Common myeloid progenitor, CD34-positive (primary cell): Measurements from ENCODE around the gene TTC8. TPM values are rescaled to one million over a fixed set of nuclear protein-coding genes. Genes with fewer than 3 reads are reported as not detected.
"Not testable (repeated sequence)": the region's sequence is repeated elsewhere in the genome, so short reads cannot be mapped to it uniquely, and the experiment has no call there.

ENCODE experiments used
- CTCF ChIA-PET: fragments of 350-600 bp; sonication (Branson Sonifier 250); formaldehyde crosslinking; loops from one replicate; lab custom pipeline; 2021; ENCODE audit warnings: antibody characterized with exemption; lab: Charles Lee
- POLR2A ChIA-PET: fragments of 350-600 bp; sonication (Branson Sonifier 250); formaldehyde crosslinking; loops from one replicate; lab custom pipeline; 2021; ENCODE audit warnings: antibody characterized with exemption; lab: Charles Lee
- DNase-seq, 3 donors: peaks; one replicate each; pipeline versions ENCODE4 v3.0.0 to v3.0.0-alpha.2; 2013
- H3K27ac ChIP-seq, 2 experiments: 1 replicate in 1 of 2; 2 replicates in 1 of 2; pipeline ENCODE4 v1.7.0; 2013; ENCODE audit warnings: inconsistent platforms in 2 of 2, low read length in 2 of 2, mild to moderate bottlenecking in 2 of 2, low read depth in 1 of 2, moderate library complexity in 1 of 2; ENCODE audit not compliant: severe bottlenecking in 2 of 2, insufficient read depth in 1 of 2, poor library complexity in 1 of 2
- H3K27me3 ChIP-seq, 5 experiments: replicated peaks in 2 of 5; 1 replicate in 3 of 5; 2 replicates in 2 of 5; pipeline versions ENCODE4 v1.6.1 to v1.7.0; 2013; ENCODE audit warnings: low read length in 4 of 5, mild to moderate bottlenecking in 2 of 5, moderate library complexity in 2 of 5, inconsistent platforms in 1 of 5; ENCODE audit not compliant: insufficient read depth in 5 of 5, control insufficient read depth in 4 of 5
- H3K36me3 ChIP-seq, 4 experiments: 1 replicate in 2 of 4; 2 replicates in 2 of 4; pipeline versions ENCODE4 v1.6.1 to v1.7.0; 2013; ENCODE audit warnings: low read length in 3 of 4, control low read depth in 1 of 4, mild to moderate bottlenecking in 1 of 4; ENCODE audit not compliant: control insufficient read depth in 4 of 4, insufficient read depth in 4 of 4
- H3K4me1 ChIP-seq, 4 experiments: 1 replicate in 3 of 4; 2 replicates in 1 of 4; pipeline versions ENCODE4 v1.6.1 to v1.7.1; 2013; ENCODE audit warnings: low read length in 3 of 4, mild to moderate bottlenecking in 3 of 4, control low read depth in 1 of 4, inconsistent platforms in 1 of 4, moderate library complexity in 1 of 4; ENCODE audit not compliant: control insufficient read depth in 4 of 4, insufficient read depth in 4 of 4; ENCODE audit errors: control extremely low read depth in 1 of 4
- H3K4me3 ChIP-seq, 7 experiments: 1 replicate in 4 of 7; 2 replicates in 3 of 7; pipeline versions ENCODE4 v1.5.1 to v1.7.0; 2013; ENCODE audit warnings: mild to moderate bottlenecking in 7 of 7, low read length in 6 of 7, moderate library complexity in 6 of 7, inconsistent platforms in 2 of 7, low read depth in 2 of 7, control low read depth in 1 of 7; ENCODE audit not compliant: insufficient read depth in 4 of 7, control insufficient read depth in 1 of 7; ENCODE audit errors: extremely low read depth in 1 of 7
- H3K9me3 ChIP-seq, 5 experiments: 1 replicate in 4 of 5; 2 replicates in 1 of 5; pipeline versions ENCODE4 v1.6.1 to v1.7.1; 2013; ENCODE audit warnings: low read length in 4 of 5, mild to moderate bottlenecking in 2 of 5, inconsistent platforms in 1 of 5, low read depth in 1 of 5, moderate library complexity in 1 of 5; ENCODE audit not compliant: control insufficient read depth in 4 of 5, insufficient read depth in 2 of 5; ENCODE audit errors: control extremely low read depth in 1 of 5
- WGBS: methylation state at CpG from one replicate; pipeline ENCODE4 v1.1.5; 2013; ENCODE audit not compliant: insufficient coverage; 5-methylcytosine and 5-hydroxymethylcytosine counted together
- polyA plus RNA-seq: library from polyadenylated mRNA; unstranded; fragments of 120-200 nt; gene quantifications from one replicate; pipeline ENCODE4 v1.2.1, GENCODE V29; 2013

The TTC8 gene
- polyA plus RNA-seq = 17.3 TPM

- 0% methylated on average over 36 of the region's 50 CpGs for WGBS
- Histone ChIP-seq H3K4me1 (peaks cover 7 to 24% (median 14%) of the 10 kb centered on the region in 4 experiments), H3K27me3 (no peaks in the 10 kb centered on the region), H3K27ac (peak within 1 kb of the TSS; percentile 98 to 99), H3K9me3 (no peaks in the 10 kb centered on the region), H3K4me3 (peak within 1 kb of the TSS; percentile 75 to 94 (median 85)), H3K36me3 (no peaks in the 10 kb centered on the region)
- POLR2A ChIA-PET = interaction anchor here (1.8 kb wide), 1 partner anchor 31 kb away, joined by 6 read pairs; the partner anchor contains the start of gene EML5
- CTCF ChIA-PET = interaction anchor here (0.9 to 1.4 kb wide), 3 partner anchors 14 to 1115 kb away, joined by 3 read pairs; no protein-coding TSS in a partner anchor
- peak; percentile 91 to 95 (median 93) for DNase-seq
Measured at GRCh38 chr14:88824314-88825077, at the start of gene TTC8. Gene TTC8, plus strand, starts transcription at chr14:88824651. Its CDS starts 57 bp downstream, at chr14:88824708.

- ChIA-PET POLR2A (no interaction called here), CTCF (no interaction called here)
- Histone ChIP-seq H3K27ac (no peak overlapping the region), H3K9me3 (peaks cover 0 to 5% (median 0%) of the 10 kb centered on the region in 5 experiments), H3K27me3 (no peaks in the 10 kb centered on the region), H3K36me3 (no peaks in the 10 kb centered on the region), H3K4me3 (no peak overlapping the region), H3K4me1 (no peaks in the 10 kb centered on the region)
- no peak for DNase-seq
- WGBS = 96% methylated on average over 3 of the region's 3 CpGs
Measured at GRCh38 chr14:88775532-88775931, 48.9 kb upstream of the TTC8 start.

GRCh38 chr14:88785911-88786310 is 38.5 kb upstream of the TTC8 start:
- ChIA-PET POLR2A (no interaction called here), CTCF (no interaction called here)
- Histone ChIP-seq H3K4me1 (no peaks in the 10 kb centered on the region), H3K27me3 (peaks cover 3 to 10% (median 5%) of the 10 kb centered on the region in 5 experiments), H3K27ac (no peak overlapping the region), H3K36me3 (no peaks in the 10 kb centered on the region), H3K9me3 (peaks cover 0 to 14% (median 12%) of the 10 kb centered on the region in 5 experiments), H3K4me3 (no peak overlapping the region)
- no CpG with 5 or more reads among the region's 1 CpG for WGBS
- no peak for DNase-seq

- no peak for DNase-seq
- Histone ChIP-seq H3K4me3 (no peak overlapping the region), H3K9me3 (peaks cover 0 to 14% (median 12%) of the 10 kb centered on the region in 5 experiments), H3K27me3 (peaks cover 6 to 13% (median 13%) of the 10 kb centered on the region in 5 experiments), H3K27ac (no peak overlapping the region), H3K36me3 (no peaks in the 10 kb centered on the region), H3K4me1 (peaks cover 0 to 2% (median 0%) of the 10 kb centered on the region in 4 experiments)
- POLR2A ChIA-PET = no interaction called here
- CTCF ChIA-PET = no interaction called here
- 100% methylated on average over 4 of the region's 4 CpGs for WGBS
Measured at GRCh38 chr14:88786715-88787114, 37.7 kb upstream of the TTC8 start.

- H3K27ac ChIP-seq, DNase-seq, CTCF ChIA-PET, H3K4me3 ChIP-seq, POLR2A ChIA-PET, H3K36me3 ChIP-seq, H3K9me3 ChIP-seq: not testable (repeated sequence)
- peaks cover 0 to 18% (median 14%) of the 10 kb centered on the region in 4 experiments for H3K4me1 ChIP-seq
- H3K27me3 ChIP-seq = peaks cover 13 to 18% (median 14%) of the 10 kb centered on the region in 5 experiments
Measured at GRCh38 chr14:88789573-88789972, 34.9 kb upstream of the TTC8 start.

GRCh38 chr14:88790501-88791251 is 33.8 kb upstream of the TTC8 start:
- WGBS = 98% methylated on average over 4 of the region's 5 CpGs
- no peak for DNase-seq
- CTCF ChIA-PET = no interaction called here
- Histone ChIP-seq H3K9me3 (no peaks in the 10 kb centered on the region), H3K27ac (no peak overlapping the region), H3K36me3 (no peaks in the 10 kb centered on the region), H3K4me3 (no peak overlapping the region), H3K4me1 (peaks cover 0 to 18% (median 14%) of the 10 kb centered on the region in 4 experiments), H3K27me3 (peaks cover 13 to 18% (median 14%) of the 10 kb centered on the region in 5 experiments)
- POLR2A ChIA-PET = no interaction called here

GRCh38 chr14:88791252-88791621 is 33.2 kb upstream of the TTC8 start:
- no peak overlapping the region for H3K27ac ChIP-seq
- H3K4me1 ChIP-seq = peaks cover 0 to 18% (median 14%) of the 10 kb centered on the region in 4 experiments
- POLR2A ChIA-PET = no interaction called here
- peaks cover 13 to 18% (median 14%) of the 10 kb centered on the region in 5 experiments for H3K27me3 ChIP-seq
- WGBS = no CpG with 5 or more reads among the region's 3 CpGs
- CTCF ChIA-PET = no interaction called here
- H3K36me3 ChIP-seq = no peaks in the 10 kb centered on the region
- no peak for DNase-seq
- H3K4me3 ChIP-seq = peak overlapping the region in 2 of 7 experiments; percentile 87 to 91
- no peaks in the 10 kb centered on the region for H3K9me3 ChIP-seq
